T-helper 17 cell (primary cell): ENCODE data around the gene DCAF5. TPM values are rescaled to one million over a fixed set of nuclear protein-coding genes. Genes with fewer than 3 reads are reported as not detected.
A peak's percentile ranks its signal among the peaks of the same experiment; 100 is the strongest.

Experiments
- ATAC-seq: fragments of 150-1000 bp; cut with Tn5 transposase; 2 replicates; pipeline ENCODE4 v1.10.0; 2021; ENCODE audit warnings: mild to moderate bottlenecking, moderate library complexity
- DNase-seq, 3 donors: peaks; one replicate each; pipeline versions ENCODE4 v3.0.0 to v3.0.0-alpha.2; 2020 to 2021
- H3K9me3 ChIP-seq: one replicate; pipeline ENCODE4 v1.7.0; 2013; ENCODE audit warnings: low read length, mild to moderate bottlenecking; ENCODE audit not compliant: control insufficient read depth, poor library complexity, severe bottlenecking
- H3K27ac Mint-ChIP-seq: one replicate; pipeline ENCODE4 v1.8.0; 2022; ENCODE audit warnings: mild to moderate bottlenecking, moderate library complexity, mixed read lengths
- H3K27me3 Mint-ChIP-seq: one replicate; pipeline ENCODE4 v1.8.0; 2022; ENCODE audit warnings: mixed read lengths
- H3K36me3 Mint-ChIP-seq: one replicate; pipeline ENCODE4 v1.8.0; 2022; ENCODE audit warnings: low read depth, mixed read lengths
- H3K4me1 Mint-ChIP-seq: one replicate; pipeline ENCODE4 v1.8.0; 2022; ENCODE audit warnings: mild to moderate bottlenecking, mixed read lengths
- H3K4me3 Mint-ChIP-seq: one replicate; pipeline ENCODE4 v1.8.0; 2022; ENCODE audit warnings: mild to moderate bottlenecking, moderate library complexity, mixed read lengths
- total RNA-seq, 4 donors: library from RNA in 2 of 4; stranded (reverse) in 2 of 4; gene quantifications; one replicate each; pipeline ENCODE4 v1.2.3 and lab custom pipeline; 2022 to 2026

The DCAF5 gene
- total RNA-seq, 2 donors from 2014 or later, result 55.0 to 61.6 TPM

GRCh38 chr14:69005432-69006148 lies 147.3 kb downstream of the DCAF5 start:
- H3K27ac Mint-ChIP-seq, result no peak overlapping the region
- no peaks in the 10 kb centered on the region for H3K9me3 ChIP-seq
- no peak for DNase-seq

GRCh38 chr14:69004731-69005431 lies 148.0 kb downstream of the DCAF5 start:
- no peak for ATAC-seq
- H3K27me3 Mint-ChIP-seq, result peaks cover 23% of the 10 kb centered on the region
- H3K27ac Mint-ChIP-seq, result no peak overlapping the region
- H3K4me3 Mint-ChIP-seq, result peak overlapping the region; percentile 63
- no peaks in the 10 kb centered on the region for H3K9me3 ChIP-seq
- no peak for DNase-seq
- peaks cover 17% of the 10 kb centered on the region for H3K4me1 Mint-ChIP-seq
- H3K36me3 Mint-ChIP-seq, result peaks cover 3% of the 10 kb centered on the region

More at GRCh38 chr14:69005432-69006148, 147.3 kb downstream of the DCAF5 start:
- Mint-ChIP-seq H3K27me3 (peaks cover 23% of the 10 kb centered on the region), H3K36me3 (peaks cover 3% of the 10 kb centered on the region), H3K4me3 (peak overlapping the region; percentile 63), H3K4me1 (peaks cover 17% of the 10 kb centered on the region)
- no peak for ATAC-seq

GRCh38 chr14:69003626-69004025 lies 149.3 kb downstream of the DCAF5 start:
- no peaks in the 10 kb centered on the region for H3K9me3 ChIP-seq
- ATAC-seq (no peak), DNase-seq (no peak)
- Mint-ChIP-seq H3K27me3 (peaks cover 23% of the 10 kb centered on the region), H3K36me3 (peaks cover 3% of the 10 kb centered on the region), H3K27ac (peak overlapping the region; percentile 1), H3K4me1 (peaks cover 16% of the 10 kb centered on the region), H3K4me3 (no peak overlapping the region)

- Mint-ChIP-seq H3K27me3 (peaks cover 23% of the 10 kb centered on the region), H3K4me1 (peaks cover 19% of the 10 kb centered on the region), H3K27ac (no peak overlapping the region), H3K4me3 (no peak overlapping the region), H3K36me3 (peaks cover 3% of the 10 kb centered on the region)
- DNase-seq, result no peak
- no peak for ATAC-seq
- no peaks in the 10 kb centered on the region for H3K9me3 ChIP-seq
These were observed 150.8 kb downstream of the DCAF5 start for GRCh38 chr14:69002069-69002468.

- no peak overlapping the region for H3K27ac Mint-ChIP-seq
- no peak overlapping the region for H3K4me3 Mint-ChIP-seq
- peaks cover 23% of the 10 kb centered on the region for H3K27me3 Mint-ChIP-seq
- H3K4me1 Mint-ChIP-seq, result peaks cover 19% of the 10 kb centered on the region
- no peak for ATAC-seq
- H3K36me3 Mint-ChIP-seq, result peaks cover 3% of the 10 kb centered on the region
- H3K9me3 ChIP-seq, result no peaks in the 10 kb centered on the region
- DNase-seq, result no peak
These were observed 151.5 kb downstream of the DCAF5 start for GRCh38 chr14:69001375-69001774.

Other genes with a start within 250 kb of the DCAF5 start
- gene ACTN1, start 173.8 kb downstream of the DCAF5 start, total RNA-seq, result 10 to 100 TPM; 36.8 to 88.9 TPM
- gene EXD2, start 38.4 kb upstream of the DCAF5 start, total RNA-seq, result 1 to 10 TPM; 4.6 to 5.1 TPM
- under 1 TPM; 0.05 TPM for gene GALNT16, start 107.0 kb upstream of the DCAF5 start, total RNA-seq
- gene ERH, start 245.2 kb upstream of the DCAF5 start, total RNA-seq, result 100 to 1,000 TPM; 102 to 118 TPM
- 10 to 100 TPM; 27.6 to 31.0 TPM for gene SLC39A9, start 245.6 kb upstream of the DCAF5 start, total RNA-seq